ES-I3 (cell line): Measurements from ENCODE around the gene CEP112.
"Not testable (repeated sequence)": the region's sequence is repeated elsewhere in the genome, so short reads cannot be mapped to it uniquely, and the experiment has no call there.

ENCODE experiments used
- H3K36me3 ChIP-seq: 2 replicates; pipeline ENCODE4 v1.6.1; 2013; ENCODE audit warnings: mild to moderate bottlenecking, low read length, control low read depth, moderate library complexity; ENCODE audit not compliant: insufficient read depth
- H3K4me1 ChIP-seq: 2 replicates; pipeline ENCODE4 v1.6.1; 2013; ENCODE audit warnings: mild to moderate bottlenecking, control low read depth, low read length; ENCODE audit not compliant: insufficient read depth
- H3K9ac ChIP-seq: 2 replicates; pipeline ENCODE4 v1.6.1; 2013; ENCODE audit warnings: low read depth, mild to moderate bottlenecking, low read length, moderate library complexity
- H3K9me3 ChIP-seq: 2 replicates; pipeline ENCODE4 v1.6.1; 2013; ENCODE audit warnings: mild to moderate bottlenecking, low read length, moderate library complexity; ENCODE audit not compliant: control insufficient read depth, insufficient read depth

Gene CEP112

DNA sequence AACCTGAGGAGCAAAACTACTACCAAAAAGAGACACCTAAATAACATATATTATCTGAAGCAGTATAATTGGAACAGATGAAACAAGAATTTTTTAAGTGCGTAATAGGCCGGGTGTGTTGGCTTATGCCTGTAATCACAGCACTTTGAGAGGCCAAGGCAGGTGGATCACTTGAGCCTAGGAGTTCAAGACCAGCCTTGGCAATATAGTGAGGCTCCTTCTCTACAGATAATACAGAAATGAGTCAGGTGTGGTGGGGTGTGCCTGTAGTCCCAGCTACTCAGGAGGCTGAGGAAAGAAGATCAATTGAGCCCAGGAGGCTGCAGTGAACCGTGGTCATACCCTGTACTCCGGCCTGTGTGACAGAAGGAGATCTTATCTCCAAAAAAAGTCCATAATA is 336.3 kb downstream of the CEP112 start:
- Histone ChIP-seq H3K9me3 (no peaks in the 10 kb centered on the region), H3K4me1 (peaks cover 10% of the 10 kb centered on the region; the same call in 1 of the 2 replicates), H3K36me3 (no peaks in the 10 kb centered on the region), H3K9ac (no peak overlapping the region)

DNA sequence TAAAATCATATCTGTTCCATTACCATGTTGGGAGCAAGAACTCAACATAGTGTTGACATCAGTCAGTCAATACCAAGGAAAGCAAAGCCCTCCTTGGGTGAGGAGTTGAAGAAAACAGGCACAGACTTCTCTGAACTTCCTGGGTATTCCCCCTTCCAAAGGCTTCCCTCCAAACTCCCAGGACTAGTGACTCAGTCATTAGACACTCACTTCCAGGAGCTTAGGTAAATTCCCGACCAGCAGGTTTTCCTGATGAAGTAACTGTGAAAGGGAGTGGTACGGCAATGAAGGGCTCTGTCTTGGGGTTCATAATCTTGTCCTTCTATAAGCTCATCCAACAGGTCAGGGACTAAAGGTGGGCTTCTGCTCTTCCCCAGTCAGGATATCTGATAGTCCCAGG is 336.7 kb downstream of the CEP112 start:
- H3K36me3 ChIP-seq, result no peaks in the 10 kb centered on the region
- no peaks in the 10 kb centered on the region for H3K9me3 ChIP-seq
- no peak overlapping the region for H3K9ac ChIP-seq
- H3K4me1 ChIP-seq, result peaks cover 10% of the 10 kb centered on the region; the same call in 1 of the 2 replicates

DNA sequence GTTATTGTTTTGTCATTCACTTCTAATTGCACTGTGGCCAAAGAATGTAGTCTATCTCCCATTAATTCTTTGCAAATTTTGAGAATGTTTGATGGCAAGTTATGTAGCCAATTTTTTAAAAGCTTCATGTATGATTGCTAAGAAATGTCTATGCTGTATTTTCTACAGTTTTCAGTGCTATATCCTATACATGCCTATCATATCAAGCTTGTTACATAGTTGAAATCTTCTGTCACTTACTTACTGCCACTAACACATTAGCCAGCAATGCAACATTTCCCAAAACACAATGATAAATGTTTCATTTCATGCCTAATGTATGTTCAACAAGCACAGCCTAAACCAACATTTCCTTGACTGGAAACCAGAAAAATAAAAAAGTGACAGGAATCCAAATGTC is 338.1 kb downstream of the CEP112 start:
- Histone ChIP-seq H3K36me3 (no peaks in the 10 kb centered on the region), H3K9me3 (no peaks in the 10 kb centered on the region), H3K4me1 (peaks cover 10% of the 10 kb centered on the region; the same call in 1 of the 2 replicates), H3K9ac (no peak overlapping the region)

DNA sequence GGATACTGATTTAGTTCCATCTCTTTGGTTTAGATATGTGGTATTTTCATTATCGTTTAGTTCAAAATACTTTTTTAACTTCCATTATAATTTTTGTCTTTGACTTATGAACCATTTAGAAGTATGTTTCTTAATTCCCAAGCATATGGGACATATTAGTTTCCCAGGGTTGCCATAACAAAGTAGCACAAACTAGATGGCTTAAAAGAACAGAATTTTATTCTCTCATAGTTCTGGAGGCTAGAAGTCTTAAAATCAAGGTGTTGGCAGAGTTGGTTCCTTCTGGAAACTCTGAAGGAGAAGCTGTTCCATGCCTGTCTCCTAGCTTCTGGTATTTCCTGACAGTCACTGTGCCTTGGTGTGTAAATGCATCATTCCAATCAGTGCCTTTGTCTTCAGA is 339.0 kb downstream of the CEP112 start:
- Histone ChIP-seq H3K9me3 (no peaks in the 10 kb centered on the region), H3K4me1 (peaks cover 10% of the 10 kb centered on the region; the same call in 1 of the 2 replicates), H3K36me3 (no peaks in the 10 kb centered on the region), H3K9ac (no peak overlapping the region)

DNA sequence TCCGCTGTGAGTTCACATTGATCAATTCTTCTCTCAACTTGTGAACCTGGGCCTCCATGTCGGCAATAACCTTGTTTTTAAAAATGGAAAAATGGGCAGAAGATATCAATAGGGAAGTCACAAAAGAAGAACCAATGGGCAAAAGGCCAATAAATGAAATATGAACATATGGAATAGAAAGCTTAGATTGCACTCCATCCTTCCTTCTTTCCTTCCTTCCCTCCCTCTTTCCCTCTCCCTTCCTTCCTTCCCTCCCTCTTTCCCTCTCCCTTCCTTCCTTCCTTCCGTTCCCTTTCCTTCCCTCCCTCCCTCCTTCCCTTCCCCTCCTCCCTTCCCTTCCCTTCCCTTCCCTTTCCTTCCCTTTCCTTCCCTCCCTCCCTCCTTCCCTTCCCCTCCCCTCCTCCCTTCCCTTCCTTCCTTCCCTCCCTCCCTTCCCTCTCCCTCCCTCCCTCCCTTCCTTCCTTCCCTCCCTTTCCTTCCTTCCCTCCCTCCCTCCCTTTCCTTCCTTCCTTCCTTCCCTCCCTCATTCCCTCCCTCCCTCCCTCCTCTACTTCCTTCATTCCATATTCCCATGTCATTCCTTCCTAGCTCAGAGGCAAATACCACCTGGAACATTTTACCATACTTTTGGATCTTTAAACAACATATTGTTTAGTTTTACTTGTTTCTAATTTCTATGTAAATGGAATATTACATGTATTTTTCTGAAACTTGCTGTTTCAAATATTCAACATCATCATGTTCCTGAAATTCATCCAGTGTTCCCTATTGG is 339.8 kb downstream of the CEP112 start:
- H3K4me1 ChIP-seq, result peaks cover 10% of the 10 kb centered on the region; the same call in 1 of the 2 replicates
- H3K36me3 ChIP-seq, result no peaks in the 10 kb centered on the region
- H3K9ac ChIP-seq, result no peak overlapping the region
- H3K9me3 ChIP-seq, result no peaks in the 10 kb centered on the region

DNA sequence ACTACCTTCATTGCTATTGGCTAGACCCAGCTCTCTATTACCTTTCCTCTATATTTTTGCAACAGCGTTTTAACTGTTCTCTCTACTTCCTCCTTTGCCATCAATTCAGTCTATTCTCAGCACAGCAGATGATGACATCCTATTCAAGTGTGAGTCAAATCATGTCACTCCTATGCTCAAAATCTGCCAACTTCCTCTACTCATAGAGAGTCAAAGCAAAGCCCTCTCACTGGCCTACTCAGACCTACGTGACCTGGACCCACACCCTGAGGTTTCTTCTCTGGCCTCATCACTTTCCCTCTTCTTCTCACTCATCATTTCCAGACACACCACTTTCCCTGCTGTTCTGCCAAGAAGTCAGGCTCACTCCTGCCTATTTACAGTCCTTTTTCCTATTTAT is 341.4 kb downstream of the CEP112 start:
- H3K9ac ChIP-seq, result no peak overlapping the region
- H3K4me1 ChIP-seq, result peaks cover 8% of the 10 kb centered on the region; the same call in 1 of the 2 replicates
- H3K9me3 ChIP-seq, result no peaks in the 10 kb centered on the region
- H3K36me3 ChIP-seq, result no peaks in the 10 kb centered on the region

DNA sequence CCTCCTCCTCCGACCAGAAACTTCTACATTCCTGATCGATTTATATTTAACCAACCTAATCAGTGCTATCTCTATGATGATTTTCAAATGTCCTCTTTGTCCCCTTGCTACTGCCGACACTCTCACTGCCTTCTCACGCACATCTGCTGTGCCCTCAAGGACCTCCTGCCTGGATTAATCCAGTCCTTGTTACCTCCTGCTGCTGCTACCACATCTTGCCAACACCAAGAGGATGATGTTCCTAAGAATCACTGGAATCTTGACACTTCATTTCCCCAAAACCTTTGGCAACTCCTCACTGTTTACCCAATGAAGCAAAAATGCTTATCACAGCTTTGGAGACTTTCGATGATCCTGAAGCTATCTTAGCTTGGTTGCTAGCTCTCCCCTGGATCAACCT is 343.2 kb downstream of the CEP112 start:
- no peak overlapping the region for H3K9ac ChIP-seq
- no peaks in the 10 kb centered on the region for H3K4me1 ChIP-seq
- no peaks in the 10 kb centered on the region for H3K36me3 ChIP-seq
- no peaks in the 10 kb centered on the region for H3K9me3 ChIP-seq

DNA sequence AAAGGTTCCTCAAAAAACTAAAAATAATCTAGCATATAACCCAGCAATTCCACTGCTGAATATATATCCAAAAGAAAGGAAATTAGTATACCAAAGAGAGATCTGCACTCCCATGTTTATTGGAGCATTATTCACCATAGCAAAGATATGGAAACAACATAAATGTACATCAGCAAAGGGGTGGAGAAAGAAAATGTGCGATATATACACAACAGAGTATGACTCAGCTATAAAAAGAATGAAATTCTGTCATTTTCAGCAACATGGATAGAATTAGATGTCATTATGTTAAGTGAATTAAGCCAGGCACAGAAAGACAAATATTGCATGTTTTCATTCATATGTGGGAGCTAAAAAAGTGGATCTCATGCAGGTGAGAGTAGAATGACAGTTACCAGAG is 350.8 kb downstream of the CEP112 start:
- H3K9ac ChIP-seq, result no peak overlapping the region
- no peaks in the 10 kb centered on the region; the same call in 1 of the 2 replicates for H3K9me3 ChIP-seq
- no peaks in the 10 kb centered on the region for H3K4me1 ChIP-seq
- H3K36me3 ChIP-seq, result no peaks in the 10 kb centered on the region

DNA sequence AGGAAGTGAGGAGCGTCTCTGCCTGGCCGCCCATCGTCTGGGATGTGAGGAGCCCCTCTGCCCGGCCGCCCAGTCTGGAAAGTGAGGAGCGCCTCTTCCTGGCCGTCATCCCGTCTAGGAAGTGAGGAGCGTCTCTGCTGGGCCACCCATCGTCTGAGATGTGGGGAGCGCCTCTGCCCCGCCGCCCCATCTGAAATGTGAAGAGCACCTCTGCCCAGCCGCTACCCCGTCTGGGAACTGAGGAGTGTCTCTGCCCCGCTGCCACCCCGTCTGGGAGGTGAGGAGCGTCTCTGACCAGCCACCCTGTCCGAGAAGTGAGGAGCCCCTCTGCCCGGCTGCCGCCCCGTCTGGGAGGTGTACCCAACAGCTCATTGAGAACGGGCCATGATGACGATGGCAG is 354.7 kb downstream of the CEP112 start:
- H3K9me3 ChIP-seq, result not testable (repeated sequence)

DNA sequence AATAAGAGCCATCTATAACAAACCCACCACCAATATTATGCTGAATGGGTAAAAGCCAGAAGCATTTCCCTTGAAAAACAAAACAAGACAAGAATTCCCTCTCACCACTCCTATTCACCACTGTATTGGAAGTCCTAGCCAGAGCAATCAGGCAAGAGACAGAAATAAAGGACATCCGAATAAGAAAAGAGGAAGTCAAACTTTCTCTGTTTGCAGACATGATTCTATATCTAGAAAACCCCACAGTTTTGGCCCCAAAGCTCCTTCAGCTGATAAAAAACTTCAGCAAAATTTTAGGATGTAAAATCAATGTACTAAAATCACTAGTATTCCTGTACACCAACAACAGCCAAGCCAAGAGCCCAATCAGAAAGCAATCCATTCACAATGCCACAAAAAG is 358.7 kb downstream of the CEP112 start:
- Histone ChIP-seq H3K4me1 (no peaks in the 10 kb centered on the region), H3K36me3 (no peaks in the 10 kb centered on the region), H3K9ac (no peak overlapping the region), H3K9me3 (0 out of 2 replicates have a peak, but pooled peaks cover 3% of the 10 kb centered on the region)

More for the DNA sequence above, 354.7 kb downstream of the CEP112 start:
- H3K4me1 ChIP-seq, H3K9ac ChIP-seq, H3K36me3 ChIP-seq: not testable (repeated sequence)

DNA sequence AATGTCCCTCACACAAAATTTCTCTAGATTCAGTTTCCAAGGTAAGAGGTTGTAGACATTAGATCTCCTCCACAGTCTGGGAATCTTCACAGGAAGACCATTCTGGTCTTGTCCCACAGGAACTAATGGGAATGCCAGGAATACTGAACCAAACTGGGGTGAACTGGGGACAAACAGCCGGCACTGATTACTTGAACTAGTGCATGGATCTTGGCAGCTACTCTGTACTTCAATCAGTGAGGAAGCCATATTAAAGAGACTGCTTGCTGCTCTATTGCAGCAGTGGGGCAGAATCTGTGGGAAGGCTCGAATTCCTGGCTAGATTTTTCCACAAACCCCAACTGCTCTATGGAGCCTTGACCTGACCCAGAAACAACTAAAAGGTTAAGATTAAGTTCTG is 361.6 kb downstream of the CEP112 start:
- H3K9me3 ChIP-seq, result 0 out of 2 replicates have a peak, but pooled peaks cover 3% of the 10 kb centered on the region
- no peak overlapping the region for H3K9ac ChIP-seq
- no peaks in the 10 kb centered on the region for H3K4me1 ChIP-seq
- H3K36me3 ChIP-seq, result no peaks in the 10 kb centered on the region

DNA sequence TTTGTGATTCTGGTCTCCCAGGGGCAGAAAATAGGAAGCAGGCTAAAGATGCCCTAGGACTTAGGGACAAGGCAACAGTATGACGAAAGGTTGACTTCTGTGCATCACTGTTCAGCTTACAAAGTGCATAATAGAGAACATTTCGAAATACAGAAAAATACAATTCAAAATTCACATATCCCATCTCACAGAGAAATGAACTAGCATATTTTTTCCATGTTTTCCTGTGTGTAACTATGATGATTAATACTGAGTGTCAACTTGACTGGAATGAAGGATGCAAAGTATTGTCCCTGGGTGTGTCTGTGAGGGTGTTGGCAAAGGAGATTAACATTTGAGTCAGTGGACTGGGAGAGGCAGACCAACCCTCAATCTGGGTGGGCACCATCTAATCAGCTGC is 365.4 kb downstream of the CEP112 start:
- H3K4me1 ChIP-seq, H3K9me3 ChIP-seq, H3K36me3 ChIP-seq, H3K9ac ChIP-seq: not testable (repeated sequence)

DNA sequence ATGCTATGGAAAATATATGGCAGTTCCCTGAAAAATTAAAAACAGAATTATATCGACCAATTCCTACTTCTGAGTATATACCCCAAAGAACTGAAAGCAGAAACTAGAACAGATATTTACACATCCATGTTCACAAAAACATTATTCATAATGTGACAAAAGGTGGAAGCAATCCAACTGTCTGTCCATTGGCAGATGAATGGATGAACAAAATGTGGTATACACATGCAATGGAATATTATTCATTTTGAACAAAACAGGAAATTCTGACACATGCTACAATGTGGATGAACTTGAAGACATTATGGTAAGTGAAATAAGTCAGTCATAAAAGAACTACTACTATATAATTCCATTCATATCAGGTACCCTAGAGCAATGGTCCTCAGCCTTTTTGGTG is 367.0 kb downstream of the CEP112 start:
- Histone ChIP-seq H3K9ac (no peak overlapping the region), H3K9me3 (no peaks in the 10 kb centered on the region), H3K4me1 (no peaks in the 10 kb centered on the region), H3K36me3 (no peaks in the 10 kb centered on the region)

DNA sequence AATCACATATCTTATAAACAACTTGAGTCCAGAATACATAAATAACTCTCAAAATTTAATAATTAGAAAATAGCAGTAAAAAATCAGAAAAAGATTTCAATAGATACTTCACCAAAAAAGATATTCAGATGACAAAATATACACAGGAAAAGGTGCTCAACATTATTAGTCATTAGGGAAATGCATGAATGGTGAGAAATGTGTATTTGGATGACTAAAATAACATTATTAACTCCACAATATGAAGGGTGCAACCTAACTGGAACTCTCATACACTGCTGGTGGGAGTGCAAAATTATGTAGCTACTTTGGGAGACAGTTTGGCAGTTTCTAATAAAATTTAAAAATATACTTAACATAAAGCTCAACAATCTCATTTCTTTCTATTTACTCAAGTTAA is 368.2 kb downstream of the CEP112 start:
- no peak overlapping the region for H3K9ac ChIP-seq
- H3K36me3 ChIP-seq, result no peaks in the 10 kb centered on the region
- no peaks in the 10 kb centered on the region for H3K4me1 ChIP-seq
- H3K9me3 ChIP-seq, result no peaks in the 10 kb centered on the region

DNA sequence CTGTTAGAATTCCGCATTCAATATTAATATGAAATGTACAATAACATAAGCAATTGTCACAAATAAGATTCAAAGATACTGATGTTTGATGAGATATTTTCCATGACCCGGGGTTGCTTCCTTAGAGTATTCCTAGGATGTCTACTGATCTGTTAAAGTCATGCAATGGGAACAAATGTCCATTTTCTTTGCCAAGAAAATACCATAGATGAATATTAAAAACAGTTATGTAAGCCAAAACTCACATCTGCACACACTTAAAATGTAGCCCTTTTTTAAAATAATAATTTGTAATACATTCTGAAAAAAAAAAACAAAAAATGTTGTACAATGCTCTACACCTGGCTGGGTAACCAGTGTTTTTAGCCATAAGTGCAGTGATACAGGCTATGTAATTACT is 371.1 kb downstream of the CEP112 start:
- no peaks in the 10 kb centered on the region for H3K4me1 ChIP-seq

More for the DNA sequence above, 371.1 kb downstream of the CEP112 start:
- Histone ChIP-seq H3K36me3 (no peaks in the 10 kb centered on the region), H3K9ac (no peak overlapping the region), H3K9me3 (no peaks in the 10 kb centered on the region)
